CD4-positive, CD25-positive, alpha-beta regulatory T cell (primary cell): ENCODE data around the gene LCLAT1. TPM values are rescaled to one million over a fixed set of nuclear protein-coding genes. Genes with fewer than 3 reads are reported as not detected.

Experiments
- ATAC-seq, 2 donors: fragments of 150-1000 bp; cut with Tn5 transposase; one replicate each; pipeline ENCODE4 v1.10.0; 2021; ENCODE audit warnings: low read depth in 2 of 2, moderate number of reproducible peaks in 2 of 2, moderate library complexity in 1 of 2
- DNase-seq, 3 donors: peaks; one replicate each; pipeline versions ENCODE4 v3.0.0 to v3.0.0-alpha.2; 2012 to 2022; ENCODE audit warnings: mixed read lengths in 1 of 3
- H3K27ac ChIP-seq: one replicate; pipeline ENCODE4 v1.7.0; 2013; ENCODE audit warnings: mild to moderate bottlenecking, low read length; ENCODE audit not compliant: insufficient read depth, poor library complexity, severe bottlenecking
- H3K27me3 ChIP-seq: one replicate; pipeline ENCODE4 v1.7.0; 2013; ENCODE audit warnings: low read length; ENCODE audit not compliant: control insufficient read depth, insufficient read depth
- H3K36me3 ChIP-seq: one replicate; pipeline ENCODE4 v1.7.0; 2013; ENCODE audit warnings: mild to moderate bottlenecking, low read length, moderate library complexity; ENCODE audit not compliant: control insufficient read depth, insufficient read depth
- H3K4me1 ChIP-seq: 2 replicates; pipeline ENCODE4 v1.7.0; 2013; ENCODE audit warnings: mild to moderate bottlenecking, low read length; ENCODE audit not compliant: insufficient read depth, control insufficient read depth, poor library complexity, severe bottlenecking
- H3K4me3 ChIP-seq: one replicate; pipeline ENCODE4 v1.7.0; 2013; ENCODE audit warnings: low read depth, mild to moderate bottlenecking, low read length, moderate library complexity
- H3K9me3 ChIP-seq, 2 experiments: 1 replicate in 1 of 2; 2 replicates in 1 of 2; pipeline ENCODE4 v1.7.0; 2013; ENCODE audit warnings: low read length in 2 of 2, mild to moderate bottlenecking in 1 of 2, moderate library complexity in 1 of 2; ENCODE audit not compliant: control insufficient read depth in 2 of 2
- H3K27ac Mint-ChIP-seq, 3 donors: one replicate each; pipeline ENCODE4 v1.8.0; 2020 to 2022; ENCODE audit warnings: mild to moderate bottlenecking in 3 of 3, mixed read lengths in 3 of 3, moderate library complexity in 2 of 3
- H3K27me3 Mint-ChIP-seq: one replicate; pipeline ENCODE4 v1.8.0; 2022; ENCODE audit warnings: mild to moderate bottlenecking, mixed read lengths
- H3K36me3 Mint-ChIP-seq: one replicate; pipeline ENCODE4 v1.8.0; 2020; ENCODE audit warnings: mixed read lengths
- H3K4me1 Mint-ChIP-seq, 4 donors: one replicate each; pipeline ENCODE4 v1.8.0; 2020 to 2022; ENCODE audit warnings: mixed read lengths in 4 of 4, mild to moderate bottlenecking in 1 of 4
- H3K4me3 Mint-ChIP-seq, 4 donors: one replicate each; pipeline ENCODE4 v1.8.0; 2020 to 2022; ENCODE audit warnings: mild to moderate bottlenecking in 4 of 4, mixed read lengths in 4 of 4, moderate library complexity in 3 of 4
- H3K9me3 Mint-ChIP-seq, 7 donors: one replicate each; pipeline ENCODE4 v1.8.0; 2020 to 2022; ENCODE audit warnings: mixed read lengths in 7 of 7, mild to moderate bottlenecking in 3 of 7, moderate library complexity in 2 of 7
- polyA plus RNA-seq, 4 donors: library from polyadenylated mRNA; unstranded; fragments of 300-500 nt; fragmentation: Illumina TruSeq; gene quantifications; one replicate each; pipeline ENCODE4 v1.2.3, GENCODE V29; 2021
- total RNA-seq: library from RNA; stranded (reverse); gene quantifications from one replicate; pipeline ENCODE4 v1.2.3, GENCODE V29; 2022

Gene LCLAT1
- total and polyA plus RNA-seq, 5 donors from 2014 or later: 4.8 to 25.2 (median 9.2) TPM

DNA sequence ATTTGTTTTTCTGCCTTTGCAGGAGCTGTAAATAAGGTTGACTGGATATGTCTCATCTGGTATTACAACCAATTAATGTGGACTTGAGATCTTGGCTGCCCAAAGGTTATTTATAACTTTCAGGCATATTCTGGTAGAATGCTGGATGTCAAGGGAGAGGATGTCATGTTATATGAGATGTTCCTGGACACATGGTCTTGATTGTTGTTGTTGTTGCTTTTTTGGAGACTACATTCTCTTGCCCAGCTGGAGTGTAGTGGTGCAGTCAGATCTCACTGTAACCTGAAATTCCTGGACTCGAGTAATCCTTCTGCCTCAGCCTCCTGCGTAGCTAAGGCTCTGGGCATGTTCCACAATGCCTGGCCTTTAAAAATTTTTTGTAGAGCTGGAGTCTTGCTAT is 83.3 kb downstream of the LCLAT1 start:
- H3K27ac ChIP-seq: no peak overlapping the region
- no peaks in the 10 kb centered on the region for H3K4me1 ChIP-seq
- Mint-ChIP-seq H3K4me1 (peaks cover 0 to 6% (median 4%) of the 10 kb centered on the region in 4 donors), H3K9me3 (peaks cover 0 to 12% (median 2%) of the 10 kb centered on the region in 7 donors), H3K27me3 (no peaks in the 10 kb centered on the region), H3K4me3 (no peak overlapping the region), H3K27ac (no peak overlapping the region), H3K36me3 (peaks cover 49% of the 10 kb centered on the region)
- ATAC-seq: no peak
- H3K27me3 ChIP-seq: no peaks in the 10 kb centered on the region
- H3K4me3 ChIP-seq: no peak overlapping the region
- H3K36me3 ChIP-seq: peaks cover 20% of the 10 kb centered on the region
- DNase-seq: no peak
- peaks cover 0 to 2% of the 10 kb centered on the region in 2 experiments for H3K9me3 ChIP-seq

GRCh38 chr2:30541680-30542079 is 94.6 kb downstream of the LCLAT1 start:
- Histone ChIP-seq H3K27me3 (no peaks in the 10 kb centered on the region), H3K4me1 (no peaks in the 10 kb centered on the region), H3K9me3 (no peaks in the 10 kb centered on the region), H3K36me3 (no peaks in the 10 kb centered on the region), H3K27ac (no peak overlapping the region), H3K4me3 (no peak overlapping the region)
- peak in 1 of 3 donors; percentile 17 for DNase-seq
- Mint-ChIP-seq H3K4me1 (peaks cover 12 to 30% (median 25%) of the 10 kb centered on the region in 4 donors), H3K9me3 (peaks cover 0 to 7% (median 2%) of the 10 kb centered on the region in 7 donors), H3K36me3 (peaks cover 17% of the 10 kb centered on the region), H3K4me3 (no peak overlapping the region), H3K27ac (no peak overlapping the region), H3K27me3 (no peaks in the 10 kb centered on the region)
- no peak for ATAC-seq

DNA sequence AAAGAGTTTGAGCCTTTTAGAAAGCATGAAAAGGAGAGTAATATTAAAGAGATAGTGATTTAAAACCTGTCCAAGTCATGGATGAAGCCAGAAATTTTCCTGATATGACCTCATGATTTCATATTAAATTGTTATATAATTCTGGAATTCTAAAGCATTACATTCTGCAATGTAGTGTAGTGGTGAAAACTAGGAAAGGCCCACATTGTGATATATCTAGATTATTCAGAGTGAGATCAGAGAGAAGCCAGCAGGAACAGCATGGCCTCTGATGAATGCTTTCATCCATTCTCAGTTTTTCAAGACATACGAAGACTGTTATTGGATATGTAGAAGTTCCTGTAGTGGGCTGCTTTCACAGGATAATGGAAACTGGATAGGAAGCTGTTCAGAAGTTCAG is 98.8 kb downstream of the LCLAT1 start:
- Mint-ChIP-seq H3K9me3 (peaks cover 0 to 3% (median 0%) of the 10 kb centered on the region in 7 donors), H3K36me3 (peaks cover 18% of the 10 kb centered on the region), H3K4me3 (no peak overlapping the region), H3K4me1 (peaks cover 12 to 38% (median 27%) of the 10 kb centered on the region in 4 donors), H3K27me3 (no peaks in the 10 kb centered on the region), H3K27ac (no peak overlapping the region)
- ATAC-seq (no peak), DNase-seq (no peak)
- Histone ChIP-seq H3K4me1 (no peaks in the 10 kb centered on the region), H3K36me3 (no peaks in the 10 kb centered on the region), H3K4me3 (no peak overlapping the region), H3K9me3 (no peaks in the 10 kb centered on the region), H3K27ac (no peak overlapping the region), H3K27me3 (no peaks in the 10 kb centered on the region)

DNA sequence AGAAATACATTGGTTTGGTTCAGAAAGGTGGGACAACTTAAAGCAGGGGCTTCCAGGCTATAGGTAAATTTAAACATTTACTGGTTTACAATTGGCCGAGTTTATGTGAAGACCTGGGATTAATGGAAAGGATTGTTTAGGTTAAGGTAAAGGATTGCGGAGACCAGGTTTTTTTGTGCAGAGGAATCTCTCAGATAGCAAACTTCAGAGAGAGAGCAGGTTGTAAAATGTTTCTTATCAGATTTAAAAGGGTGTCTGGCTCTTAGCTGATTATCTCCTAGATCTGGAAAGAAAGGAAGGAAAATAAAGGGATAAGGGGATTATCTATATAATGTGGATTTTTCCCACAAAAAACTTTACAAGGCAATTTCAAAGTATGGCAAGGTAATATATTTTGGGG is 101.3 kb downstream of the LCLAT1 start:
- peaks cover 17% of the 10 kb centered on the region for H3K36me3 Mint-ChIP-seq
- peaks cover 0 to 24% (median 16%) of the 10 kb centered on the region in 4 donors for H3K4me1 Mint-ChIP-seq
- ATAC-seq (no peak), DNase-seq (no peak)
- Histone ChIP-seq H3K27ac (no peak overlapping the region), H3K9me3 (no peaks in the 10 kb centered on the region), H3K36me3 (no peaks in the 10 kb centered on the region), H3K4me1 (no peaks in the 10 kb centered on the region), H3K4me3 (no peak overlapping the region), H3K27me3 (no peaks in the 10 kb centered on the region)
- H3K27me3 Mint-ChIP-seq: no peaks in the 10 kb centered on the region
- no peak overlapping the region for H3K4me3 Mint-ChIP-seq
- no peak overlapping the region for H3K27ac Mint-ChIP-seq
- peaks cover 0 to 2% (median 0%) of the 10 kb centered on the region in 7 donors for H3K9me3 Mint-ChIP-seq

GRCh38 chr2:30549096-30549495 is 102.0 kb downstream of the LCLAT1 start:
- H3K27me3 ChIP-seq: no peaks in the 10 kb centered on the region
- H3K4me3 ChIP-seq: no peak overlapping the region
- H3K27me3 Mint-ChIP-seq: no peaks in the 10 kb centered on the region
- H3K4me1 ChIP-seq: no peaks in the 10 kb centered on the region
- no peak for DNase-seq
- no peaks in the 10 kb centered on the region for H3K9me3 ChIP-seq
- H3K36me3 ChIP-seq: no peaks in the 10 kb centered on the region
- peaks cover 0 to 22% (median 14%) of the 10 kb centered on the region in 4 donors for H3K4me1 Mint-ChIP-seq
- H3K27ac ChIP-seq: no peak overlapping the region
- H3K9me3 Mint-ChIP-seq: peaks cover 0 to 2% (median 0%) of the 10 kb centered on the region in 7 donors
- no peak overlapping the region for H3K27ac Mint-ChIP-seq
- H3K4me3 Mint-ChIP-seq: no peak overlapping the region
- ATAC-seq: no peak
- peaks cover 17% of the 10 kb centered on the region for H3K36me3 Mint-ChIP-seq

GRCh38 chr2:30559544-30560275 is 112.7 kb downstream of the LCLAT1 start:
- Mint-ChIP-seq H3K36me3 (peaks cover 18% of the 10 kb centered on the region), H3K27ac (no peak overlapping the region), H3K9me3 (no peaks in the 10 kb centered on the region), H3K4me3 (no peak overlapping the region), H3K4me1 (peaks cover 0 to 11% (median 5%) of the 10 kb centered on the region in 4 donors), H3K27me3 (no peaks in the 10 kb centered on the region)
- ATAC-seq: no peak
- H3K27me3 ChIP-seq: no peaks in the 10 kb centered on the region
- peaks cover 2% of the 10 kb centered on the region for H3K36me3 ChIP-seq
- H3K9me3 ChIP-seq: no peaks in the 10 kb centered on the region
- DNase-seq: no peak
- no peaks in the 10 kb centered on the region for H3K4me1 ChIP-seq
- no peak overlapping the region for H3K27ac ChIP-seq
- no peak overlapping the region for H3K4me3 ChIP-seq

- Mint-ChIP-seq H3K27ac (peak overlapping the region in 1 of 3 donors; percentile 6), H3K36me3 (peaks cover 23% of the 10 kb centered on the region), H3K27me3 (no peaks in the 10 kb centered on the region), H3K4me1 (peaks cover 0 to 13% (median 5%) of the 10 kb centered on the region in 4 donors), H3K4me3 (no peak overlapping the region), H3K9me3 (peaks cover 0 to 2% (median 0%) of the 10 kb centered on the region in 7 donors)
- no peak for DNase-seq
- H3K36me3 ChIP-seq: peaks cover 2% of the 10 kb centered on the region
- no peak for ATAC-seq
- H3K27me3 ChIP-seq: no peaks in the 10 kb centered on the region
- H3K4me1 ChIP-seq: no peaks in the 10 kb centered on the region
- H3K4me3 ChIP-seq: no peak overlapping the region
- no peak overlapping the region for H3K27ac ChIP-seq
- no peaks in the 10 kb centered on the region for H3K9me3 ChIP-seq
Measured at GRCh38 chr2:30561349-30561748, 114.3 kb downstream of the LCLAT1 start.
